HL-60/S4 (cell line): Measurements from ENCODE around the gene TBATA.

Experiments used
- in situ Hi-C: fragments of 300-500 bp; cut with MboI; formaldehyde crosslinking; loops from 2 replicates; pipeline ENCODE4 v1.14.3; 2022; ENCODE audit warnings: low sequenced_read_pairs

TBATA gene

DNA sequence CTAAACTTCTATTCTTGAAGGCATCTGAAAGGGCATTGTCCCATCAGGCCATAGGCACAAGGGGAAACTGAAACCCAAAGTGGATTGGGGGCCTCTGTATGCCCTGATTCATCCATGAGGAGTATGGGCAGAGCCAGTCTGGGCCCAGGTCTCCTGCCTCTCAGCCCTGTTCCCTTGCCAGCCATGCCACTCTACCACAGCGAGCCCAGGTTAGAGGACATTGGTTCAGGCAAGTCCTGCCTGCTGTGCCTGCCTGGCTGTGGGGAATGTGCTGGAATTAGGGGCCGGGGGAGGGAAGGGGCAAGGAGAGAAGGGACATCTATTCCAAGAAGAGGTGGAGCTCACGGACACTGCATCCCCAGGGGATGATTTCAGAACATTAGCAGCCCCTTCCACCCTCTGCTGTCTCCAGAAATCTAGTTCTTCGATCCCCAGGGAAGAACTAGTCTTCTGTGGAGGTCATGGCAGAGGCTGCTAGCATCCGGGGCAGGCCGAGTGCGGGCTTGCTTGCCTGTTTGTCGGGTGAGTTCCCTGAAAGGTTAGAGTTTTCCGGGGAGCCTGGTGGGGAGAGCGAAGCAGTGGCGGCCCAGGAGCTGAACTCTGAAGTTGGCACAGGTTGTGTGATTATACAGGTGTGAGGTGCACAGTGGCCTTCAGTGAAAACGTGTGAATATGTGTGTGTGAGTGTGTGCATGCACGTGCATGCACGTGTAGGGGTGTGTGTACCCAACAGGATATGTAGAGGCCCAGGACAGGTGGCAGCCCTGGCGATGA lies 37.8 kb downstream of the TBATA start:
- in situ Hi-C loops, result no loop called here

DNA sequence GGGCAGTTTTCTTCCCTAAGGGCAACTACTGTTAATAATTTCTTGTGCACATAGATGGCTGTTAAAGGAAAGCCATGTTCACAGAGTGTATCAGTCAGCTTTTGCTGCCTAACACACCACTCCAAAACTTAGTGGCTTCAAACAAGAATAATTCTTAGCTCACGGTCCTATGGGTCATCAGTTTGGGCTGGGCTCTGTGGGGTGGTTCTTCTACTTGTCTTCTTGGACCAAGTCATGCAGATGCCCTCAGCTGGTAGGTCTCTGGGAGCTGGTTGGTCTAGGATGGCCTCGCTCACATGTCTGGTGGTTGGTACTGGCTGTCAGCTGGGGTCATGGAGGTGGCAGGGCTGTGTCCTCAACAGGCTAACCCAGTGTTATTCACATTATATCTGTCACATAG lies 39.6 kb downstream of the TBATA start:
- in situ Hi-C loops, result no loop called here

DNA sequence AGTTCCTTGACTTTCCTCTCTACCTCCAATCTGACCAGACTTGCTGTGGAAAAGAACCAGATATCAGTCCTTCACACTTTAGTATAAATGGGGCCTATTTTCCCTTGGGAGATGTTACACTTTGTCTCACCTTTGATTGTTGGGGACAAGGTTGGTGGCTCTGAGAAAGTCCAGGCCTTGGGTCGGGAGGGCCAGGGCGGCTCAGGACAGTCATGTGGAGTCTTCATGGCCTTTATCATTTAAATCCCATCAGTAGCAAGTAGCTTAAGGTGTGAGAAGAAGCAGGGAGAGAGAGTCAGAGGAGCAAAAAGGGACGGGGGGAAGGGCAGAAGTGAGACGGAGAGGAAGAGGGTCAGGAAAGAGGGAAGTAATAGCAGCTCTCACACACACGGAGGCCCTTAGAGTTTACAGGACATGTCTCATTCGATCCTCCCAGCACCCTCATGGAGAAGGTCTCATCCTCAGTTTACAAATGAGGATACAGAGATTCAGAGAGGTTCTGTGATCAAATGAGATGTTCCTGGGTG lies 40.5 kb downstream of the TBATA start:
- in situ Hi-C loops, result no loop called here

DNA sequence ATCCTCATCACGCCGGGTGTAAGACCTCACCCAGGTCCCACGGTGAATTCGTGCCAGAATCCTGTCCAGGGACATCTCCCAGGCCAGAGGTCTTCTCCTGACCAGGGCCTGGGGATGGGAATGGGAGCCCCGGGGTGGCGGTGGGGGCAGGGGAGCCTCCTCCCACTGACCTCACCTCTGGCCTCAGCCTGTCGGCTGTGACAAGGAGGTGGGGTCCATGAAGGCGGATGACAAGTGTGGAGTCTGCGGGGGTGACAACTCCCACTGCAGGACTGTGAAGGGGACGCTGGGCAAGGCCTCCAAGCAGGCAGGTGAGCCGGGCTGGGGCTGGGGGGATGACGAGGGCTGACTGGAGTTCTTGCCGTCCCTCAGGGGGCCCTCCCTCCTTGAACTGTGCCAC lies 41.3 kb downstream of the TBATA start:
- in situ Hi-C loops, result no loop called here

DNA sequence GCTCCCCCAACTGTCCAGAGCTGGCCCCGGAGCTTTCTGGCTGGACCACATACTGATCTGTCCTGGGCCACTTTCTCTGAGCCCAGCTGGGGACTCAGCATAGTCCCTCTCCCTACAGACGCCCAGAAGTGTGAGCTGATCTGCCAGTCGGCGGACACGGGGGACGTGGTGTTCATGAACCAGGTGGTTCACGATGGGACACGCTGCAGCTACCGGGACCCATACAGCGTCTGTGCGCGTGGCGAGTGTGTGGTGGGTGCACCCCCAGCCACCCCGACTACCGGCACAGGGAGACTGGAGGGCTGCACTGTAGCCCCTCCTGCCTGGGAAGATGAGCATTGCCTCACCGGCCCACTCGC lies 41.8 kb downstream of the TBATA start:
- in situ Hi-C loops, result no loop called here

DNA sequence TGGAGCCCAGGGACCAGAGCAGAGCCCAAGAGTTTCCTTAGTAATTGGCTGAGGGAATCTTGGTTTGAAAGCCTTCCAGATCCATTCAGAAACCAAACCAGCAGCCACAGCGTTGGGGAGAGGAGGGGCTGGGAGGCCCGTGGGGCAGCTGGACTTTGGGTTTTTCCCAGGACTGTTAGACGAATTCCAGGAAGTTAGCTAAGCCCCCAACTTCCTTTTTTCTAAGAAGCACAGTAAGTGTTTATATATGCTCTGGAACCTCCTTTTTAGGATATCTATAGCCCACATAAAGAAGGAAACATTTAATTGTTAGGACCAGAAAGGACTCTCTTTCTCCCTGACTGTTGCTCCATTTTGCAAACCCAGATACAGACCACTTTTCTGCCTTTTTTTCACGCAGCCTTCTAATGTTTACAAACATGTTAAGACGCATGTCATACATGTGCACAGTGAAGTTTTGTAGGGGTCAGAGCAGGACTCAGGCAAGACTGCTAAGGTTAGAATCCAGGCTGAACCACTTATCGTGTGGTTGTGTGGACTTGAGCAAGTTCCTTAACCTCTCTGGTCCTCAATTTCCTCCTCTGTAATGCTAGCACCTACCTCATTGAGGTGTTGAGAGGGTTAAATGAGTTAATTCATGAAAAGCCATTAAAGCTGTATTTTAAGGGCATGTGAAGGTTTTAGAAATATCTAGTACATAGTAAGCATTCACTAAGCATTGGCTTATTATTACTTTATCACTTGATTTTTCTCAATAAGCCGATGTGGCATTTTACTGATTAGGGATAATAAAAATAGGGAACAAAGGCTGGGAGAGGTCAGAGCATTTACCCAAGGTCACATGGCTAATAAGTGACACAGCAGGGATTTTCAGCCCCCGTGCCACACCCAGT lies 42.4 kb downstream of the TBATA start:
- in situ Hi-C loops, result no loop called here

DNA sequence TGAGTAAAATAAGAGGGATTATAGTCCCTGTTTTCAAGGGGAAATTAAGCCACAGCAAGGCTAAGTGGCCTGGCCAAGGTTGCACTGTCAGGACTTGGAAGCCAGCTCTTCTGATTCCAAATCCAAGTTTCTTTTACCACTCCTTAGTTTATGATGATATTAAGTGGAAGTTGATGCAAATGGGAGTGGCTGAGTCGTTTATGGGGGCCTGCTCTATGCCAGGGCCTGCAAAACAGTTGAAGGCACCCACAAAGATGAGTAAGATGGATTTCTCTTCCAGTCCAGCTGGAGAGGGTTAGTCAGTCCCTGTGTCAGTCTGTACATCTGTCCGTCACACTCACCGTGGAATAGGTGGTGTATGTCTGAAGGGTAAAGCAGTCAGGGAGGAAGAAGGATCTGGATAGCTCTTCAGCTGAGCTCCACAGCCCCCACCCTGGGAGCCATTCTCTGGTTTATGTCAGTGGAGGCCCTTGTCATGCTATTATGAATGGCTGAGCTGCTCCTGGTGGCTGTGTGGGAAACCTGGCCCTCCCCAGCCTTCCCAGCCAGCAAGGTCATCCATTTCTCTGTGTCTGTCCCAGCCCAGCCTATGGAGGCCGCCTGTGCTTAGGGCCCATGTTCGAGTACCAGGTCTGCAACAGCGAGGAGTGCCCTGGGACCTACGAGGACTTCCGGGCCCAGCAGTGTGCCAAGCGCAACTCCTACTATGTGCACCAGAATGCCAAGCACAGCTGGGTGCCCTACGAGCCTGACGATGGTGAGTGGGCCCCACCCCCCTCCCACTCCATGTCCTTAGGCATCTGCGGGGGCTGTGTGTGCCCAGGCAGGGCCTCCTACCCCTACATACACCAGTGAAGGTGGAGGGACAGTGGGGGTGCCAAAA lies 44.5 kb downstream of the TBATA start:
- in situ Hi-C loops, result no loop called here

DNA sequence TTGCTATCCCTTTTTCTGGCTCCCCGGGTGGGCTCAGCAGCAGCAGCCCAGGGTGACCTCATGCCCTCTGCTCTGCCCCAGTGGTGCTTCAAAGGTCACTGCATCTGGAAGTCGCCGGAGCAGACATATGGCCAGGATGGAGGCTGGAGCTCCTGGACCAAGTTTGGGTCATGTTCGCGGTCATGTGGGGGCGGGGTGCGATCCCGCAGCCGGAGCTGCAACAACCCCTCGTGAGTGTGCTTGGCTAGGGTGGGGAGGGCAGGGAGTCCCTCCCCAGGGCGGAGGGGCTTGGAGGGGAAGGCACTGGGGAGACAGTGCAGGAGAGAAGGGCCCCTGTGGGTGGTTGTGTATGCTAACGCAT lies 46.4 kb downstream of the TBATA start:
- in situ Hi-C loops, result no loop called here

DNA sequence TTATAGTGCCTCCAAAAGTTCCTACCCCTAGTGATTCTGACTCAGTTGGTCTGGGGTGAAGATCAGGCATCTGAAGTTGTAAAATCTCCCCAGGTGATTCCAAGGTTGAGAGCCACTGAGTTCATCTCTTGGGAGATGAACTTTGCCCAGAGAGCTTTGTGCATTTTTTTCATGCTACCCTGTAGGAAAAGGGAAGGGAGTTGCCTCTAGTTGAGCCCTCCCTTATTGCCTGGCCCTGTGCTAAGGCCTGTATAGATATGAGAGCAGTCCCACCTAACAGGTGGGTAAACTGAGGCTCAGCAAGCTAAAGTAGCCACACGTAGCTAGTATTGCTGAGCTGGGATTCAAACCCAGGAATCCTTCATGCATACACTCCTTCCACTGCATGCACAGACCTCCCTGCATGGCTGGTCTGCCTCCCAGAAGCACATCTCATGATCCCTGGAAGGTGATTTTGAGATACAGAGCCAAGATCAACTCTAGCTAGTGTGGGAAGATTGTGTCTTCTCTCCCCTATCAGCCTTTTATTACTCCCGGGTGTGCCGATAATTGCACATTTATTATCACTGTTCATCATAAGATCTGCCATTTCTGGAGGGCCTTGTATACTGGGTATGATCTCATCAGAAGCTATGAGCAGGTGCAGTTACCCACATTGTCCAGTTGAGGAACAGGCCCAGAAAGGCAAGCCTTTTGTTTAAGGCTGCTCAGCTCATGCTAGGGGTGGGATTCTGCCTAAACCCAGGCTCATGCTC lies 47.0 kb downstream of the TBATA start:
- in situ Hi-C loops, result no loop called here

DNA sequence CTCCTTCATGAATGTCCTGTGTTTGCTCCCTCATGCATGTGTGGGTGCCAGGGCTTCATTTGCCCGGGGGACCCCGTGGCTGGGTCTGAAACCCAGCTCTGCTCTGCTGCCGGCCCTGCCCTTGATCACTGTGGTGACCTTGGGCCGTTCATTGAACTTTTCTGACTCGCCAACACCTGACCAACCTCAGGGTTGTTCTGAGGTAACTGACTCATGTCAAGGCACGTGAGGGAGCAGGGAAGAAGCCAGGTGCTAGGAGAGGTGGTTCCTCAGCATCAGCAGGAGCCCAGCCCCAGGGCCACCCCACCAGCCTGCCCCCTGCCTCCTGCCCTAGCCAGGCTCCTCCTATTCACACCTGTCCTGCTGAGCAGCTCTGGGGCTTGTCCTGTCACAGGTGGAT lies 47.9 kb downstream of the TBATA start:
- in situ Hi-C loops, result no loop called here

DNA sequence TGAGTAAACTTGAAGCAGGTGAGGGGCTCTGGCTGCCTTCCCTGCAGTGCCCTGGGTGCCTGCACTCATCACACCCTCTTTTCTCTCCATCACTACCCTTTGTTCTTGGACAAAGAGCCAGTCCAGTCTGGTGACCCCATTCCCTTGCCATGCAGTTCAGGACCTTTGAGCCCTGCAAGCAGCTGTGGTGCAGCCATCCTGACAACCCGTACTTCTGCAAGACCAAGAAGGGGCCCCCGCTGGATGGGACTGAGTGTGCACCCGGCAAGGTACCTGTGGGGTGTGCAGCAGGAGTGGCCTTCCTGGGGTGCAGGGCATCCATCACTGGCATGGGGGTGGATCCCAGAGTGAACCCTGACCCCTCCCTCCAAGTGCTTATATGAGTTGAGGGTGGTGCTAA lies 48.7 kb downstream of the TBATA start:
- in situ Hi-C loops, result no loop called here

DNA sequence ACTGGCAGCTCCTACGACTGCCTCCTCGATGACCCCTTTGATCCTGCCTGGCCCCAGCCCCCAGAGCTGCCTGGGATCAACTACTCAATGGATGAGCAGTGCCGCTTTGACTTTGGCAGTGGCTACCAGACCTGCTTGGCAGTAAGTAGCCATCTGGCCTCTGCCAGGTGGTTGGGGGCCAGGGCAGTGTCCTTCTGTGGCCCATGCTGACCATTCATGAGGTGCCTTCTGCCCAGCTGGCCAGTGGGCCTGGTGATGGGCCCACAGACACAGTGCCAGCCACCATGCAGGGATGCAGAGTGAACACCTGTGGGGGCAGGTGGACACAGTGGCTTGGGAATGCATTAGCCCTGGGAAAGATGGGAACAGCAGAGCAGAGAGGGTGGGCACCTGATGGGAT lies 50.0 kb downstream of the TBATA start:
- in situ Hi-C loops, result no loop called here

DNA sequence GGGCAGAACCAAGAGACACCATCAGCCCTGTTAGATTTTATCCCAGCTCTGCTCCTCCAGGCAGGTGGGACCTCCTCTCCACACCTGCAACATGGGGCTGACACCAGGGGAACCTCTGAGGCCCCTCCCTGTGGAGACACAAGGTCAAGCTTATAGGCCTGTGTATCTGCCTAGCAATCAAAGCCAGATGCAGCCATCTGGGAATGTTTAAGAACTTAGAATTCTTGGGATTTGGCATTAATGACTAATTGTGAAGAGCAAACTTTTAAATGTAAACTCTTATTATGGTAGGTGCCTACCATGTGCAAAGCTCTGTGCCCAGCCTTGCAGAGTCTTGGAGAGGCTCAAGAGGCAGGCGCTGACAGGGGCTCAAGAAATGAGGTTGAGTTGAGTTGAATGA lies 52.1 kb downstream of the TBATA start:
- in situ Hi-C loops, result no loop called here

DNA sequence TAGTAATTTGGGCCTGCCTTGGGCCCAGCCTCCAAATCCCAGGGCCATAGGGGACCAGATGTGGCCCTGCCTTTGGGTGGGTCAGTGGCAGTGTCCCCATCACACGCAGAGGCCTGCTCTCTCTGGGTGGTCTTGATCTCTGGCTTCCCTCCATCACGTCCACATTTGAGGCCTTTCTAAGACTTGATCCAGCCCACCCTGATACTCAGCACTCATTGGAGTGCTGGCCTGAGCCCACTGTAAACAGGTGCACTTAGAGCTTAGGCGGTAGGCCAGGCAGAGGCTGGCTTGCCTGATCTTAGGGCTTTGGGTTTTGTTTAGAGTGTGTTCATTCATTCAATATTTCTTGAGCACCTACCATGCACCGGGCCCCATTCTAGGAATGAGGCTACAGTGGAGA lies 52.6 kb downstream of the TBATA start:
- in situ Hi-C loops, result no loop called here

DNA sequence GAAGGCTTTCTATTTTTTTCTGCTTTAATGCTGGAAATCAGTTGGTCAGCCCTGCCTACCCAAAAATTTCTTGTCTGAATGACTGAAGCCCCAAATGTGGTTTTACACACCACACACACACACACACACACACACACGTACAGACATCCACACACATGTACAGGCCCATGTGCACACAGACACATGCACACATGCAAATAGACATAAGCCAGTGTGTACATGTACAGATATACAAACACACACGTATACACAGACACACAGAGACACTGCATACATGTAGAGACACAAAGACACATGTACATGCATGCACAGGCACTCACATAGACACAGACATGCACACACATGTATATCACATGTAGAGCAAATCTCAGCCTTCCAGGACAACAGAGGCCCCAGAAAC lies 54.2 kb downstream of the TBATA start:
- in situ Hi-C loops, result no loop called here

DNA sequence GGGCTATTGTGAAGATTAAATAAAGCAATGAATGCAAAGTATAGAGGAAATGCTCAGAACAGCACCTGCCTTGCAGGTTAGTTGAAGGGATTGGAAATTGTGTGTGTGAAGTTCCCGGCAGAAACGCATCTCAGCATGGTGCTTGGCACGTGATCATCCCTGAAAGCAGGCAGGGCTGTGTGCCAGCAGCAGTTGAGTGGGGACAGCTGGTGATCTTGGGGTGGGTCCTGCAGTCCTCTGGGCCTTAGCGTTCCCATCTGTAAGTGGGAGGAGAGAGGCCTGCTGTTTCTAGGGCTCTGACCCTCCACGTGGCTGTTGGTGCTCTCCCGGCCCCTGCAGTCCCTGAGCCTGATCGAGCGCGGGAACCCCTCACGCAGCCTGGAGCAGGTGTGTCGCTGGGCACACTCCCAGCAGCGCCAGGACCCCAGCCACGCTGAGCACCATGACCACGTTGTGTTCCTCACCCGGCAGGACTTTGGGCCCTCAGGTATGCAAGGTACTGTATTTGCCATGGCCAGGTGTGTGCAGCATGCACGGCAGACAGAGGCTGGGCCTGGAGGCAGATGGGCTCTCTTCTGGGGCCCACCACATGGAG lies 55.3 kb downstream of the TBATA start:
- in situ Hi-C loops, result no loop called here

DNA sequence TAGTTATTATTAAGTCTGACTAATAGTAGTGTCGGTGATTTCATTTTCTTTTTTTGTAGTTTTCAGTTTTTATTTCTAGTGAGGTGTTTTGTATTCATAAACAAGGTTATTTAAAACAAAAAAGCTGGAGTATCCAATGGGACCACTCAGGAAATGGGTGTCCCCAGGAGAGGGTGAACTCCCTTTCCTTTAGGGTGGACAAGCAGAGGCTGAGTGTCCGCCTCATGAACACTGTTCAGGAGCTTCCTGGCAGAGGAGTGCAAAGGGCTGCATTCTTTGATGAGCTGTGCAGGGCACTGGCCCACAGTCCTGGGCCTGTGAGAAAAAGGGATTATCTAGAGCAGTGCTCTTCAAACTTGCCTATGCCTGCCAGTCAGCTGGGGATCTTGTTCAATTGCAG lies 56.8 kb downstream of the TBATA start:
- in situ Hi-C loops, result no loop called here

DNA sequence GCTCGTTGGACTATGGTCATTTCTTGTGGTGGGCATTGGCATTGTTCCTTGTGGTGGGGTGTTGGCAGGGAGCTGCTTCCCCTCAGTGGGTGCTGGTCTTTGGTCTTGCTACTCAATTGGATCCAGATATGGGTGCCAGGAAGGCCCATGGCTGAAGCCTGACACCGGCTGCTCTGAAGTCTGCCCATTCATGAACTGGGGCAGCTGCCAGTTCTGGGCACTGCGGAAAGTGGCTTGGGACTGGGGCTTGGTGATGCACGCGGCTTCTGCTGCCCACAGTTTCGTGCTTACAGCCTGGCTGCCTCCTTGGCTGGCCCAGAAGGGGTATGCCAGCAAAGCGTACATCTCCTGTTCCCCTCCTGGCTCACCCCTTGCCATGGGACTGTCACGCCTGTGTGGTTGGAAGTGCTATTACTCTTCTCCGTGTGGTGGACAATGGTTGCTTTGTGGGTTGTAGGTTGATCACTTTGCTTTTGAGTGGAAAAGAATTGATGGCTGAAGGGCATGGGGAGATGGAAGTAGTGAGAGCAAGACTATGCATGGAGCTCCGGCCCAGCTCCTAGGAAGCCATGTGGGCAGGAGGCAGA lies 58.2 kb downstream of the TBATA start:
- in situ Hi-C loops, result no loop called here

DNA sequence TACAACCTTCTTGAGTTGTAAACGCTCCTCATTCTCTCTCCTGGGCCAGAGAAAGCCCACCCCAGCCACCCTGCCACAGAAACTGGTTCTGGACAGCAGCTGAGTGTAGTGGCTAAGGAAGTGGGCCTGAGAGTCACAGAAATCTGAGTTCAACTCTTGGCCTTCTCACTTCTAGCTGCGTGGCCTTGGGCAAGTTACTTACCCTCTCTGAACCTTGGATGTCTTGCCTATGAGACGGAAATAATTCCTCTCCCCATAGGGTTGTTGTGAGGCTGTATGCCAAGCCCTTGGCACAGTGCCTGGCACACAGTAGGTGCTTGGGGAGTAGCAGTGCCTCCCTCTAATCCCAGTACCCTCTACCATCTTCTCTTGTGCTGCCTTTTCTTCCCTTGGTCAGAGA lies 61.4 kb downstream of the TBATA start:
- in situ Hi-C loops, result no loop called here
